ENCODE measurements around the gene CPE. TPM values are rescaled to one million over a fixed set of nuclear protein-coding genes. Genes with fewer than 3 reads are reported as not detected.

Gene CPE
- total RNA-seq, 1 experiment from 2014 or later, result 29.3 TPM

- ChIA-PET POLR2A (no interaction called here), CTCF (no interaction called here), RAD21 (ENCODE audit: low non-redundant PET in 1 of 2, low total read pairs in 2 of 2, uncharacterized antibody in 2 of 2, unreplicated experiment in 2 of 2) (no interaction called here)
- H3K9me2 ChIP-seq (ENCODE audit: insufficient read depth), result no peaks in the 10 kb centered on the region
- ATAC-seq (no peak), DNase-seq (ENCODE audit: low read depth, low spot score) (no peak)
- H3K4me3 ChIP-seq (replicated peaks in 1 of 2; ENCODE audit: low read depth in 1 of 2, low read length in 2 of 2), result no peak overlapping the region
- H3K27ac ChIP-seq (ENCODE audit: low read depth, low read length), result no peak overlapping the region
- no peaks in the 10 kb centered on the region for H3K36me3 ChIP-seq (ENCODE audit: control insufficient read depth in 1 of 2, insufficient read depth in 2 of 2, low read length in 2 of 2)
- no peaks in the 10 kb centered on the region for H3K79me2 ChIP-seq (ENCODE audit: insufficient read depth, low read length)
- H2AFZ ChIP-seq (ENCODE audit: low read depth, low read length, poor library complexity, severe bottlenecking), result no peak overlapping the region
- TF ChIP-seq TCF7L2 (IDR thresholded peaks at IDR 0.05; ENCODE audit: borderline replicate concordance, extremely low read depth, insufficient read depth, insufficient read length) (no peak), ZFX (IDR thresholded peaks at IDR 0.05) (no peak), FOSL1 (IDR thresholded peaks at IDR 0.05; ENCODE audit: low read depth) (no peak), SRF (IDR thresholded peaks at IDR 0.05; ENCODE audit: low read depth) (no peak), JUND (IDR thresholded peaks at IDR 0.05) (no peak), POLR2A (IDR thresholded peaks at IDR 0.05; ENCODE audit: borderline replicate concordance, extremely low read depth, insufficient read depth, insufficient read length) (no peak), ATF3 (IDR thresholded peaks at IDR 0.05) (no peak), CEBPB (IDR thresholded peaks at IDR 0.05; ENCODE audit: low read depth) (no peak), EGR1 (IDR thresholded peaks at IDR 0.05; ENCODE audit: low read depth) (no peak), YY1 (IDR thresholded peaks at IDR 0.05; ENCODE audit: extremely low read depth, insufficient replicate concordance, low read depth, low read length) (no peak), EZH2phosphoT487 (IDR thresholded peaks at IDR 0.05; ENCODE audit: borderline replicate concordance) (no peak), RAD21 (IDR thresholded peaks at IDR 0.05; ENCODE audit: low read depth) (no peak), EZH2 (IDR thresholded peaks at IDR 0.05) (no peak), POLR2AphosphoS5 (IDR thresholded peaks at IDR 0.05; ENCODE audit: low read depth, low read length) (no peak), SP1 (IDR thresholded peaks at IDR 0.05; ENCODE audit: low read depth) (no peak), ZNF274 (IDR thresholded peaks at IDR 0.05; ENCODE audit: low read depth, low read length) (no peak), ZBTB33 (IDR thresholded peaks at IDR 0.05; ENCODE audit: extremely low read depth, insufficient replicate concordance, low read length) (no peak)
- TF ChIP-seq, protein P1, sequence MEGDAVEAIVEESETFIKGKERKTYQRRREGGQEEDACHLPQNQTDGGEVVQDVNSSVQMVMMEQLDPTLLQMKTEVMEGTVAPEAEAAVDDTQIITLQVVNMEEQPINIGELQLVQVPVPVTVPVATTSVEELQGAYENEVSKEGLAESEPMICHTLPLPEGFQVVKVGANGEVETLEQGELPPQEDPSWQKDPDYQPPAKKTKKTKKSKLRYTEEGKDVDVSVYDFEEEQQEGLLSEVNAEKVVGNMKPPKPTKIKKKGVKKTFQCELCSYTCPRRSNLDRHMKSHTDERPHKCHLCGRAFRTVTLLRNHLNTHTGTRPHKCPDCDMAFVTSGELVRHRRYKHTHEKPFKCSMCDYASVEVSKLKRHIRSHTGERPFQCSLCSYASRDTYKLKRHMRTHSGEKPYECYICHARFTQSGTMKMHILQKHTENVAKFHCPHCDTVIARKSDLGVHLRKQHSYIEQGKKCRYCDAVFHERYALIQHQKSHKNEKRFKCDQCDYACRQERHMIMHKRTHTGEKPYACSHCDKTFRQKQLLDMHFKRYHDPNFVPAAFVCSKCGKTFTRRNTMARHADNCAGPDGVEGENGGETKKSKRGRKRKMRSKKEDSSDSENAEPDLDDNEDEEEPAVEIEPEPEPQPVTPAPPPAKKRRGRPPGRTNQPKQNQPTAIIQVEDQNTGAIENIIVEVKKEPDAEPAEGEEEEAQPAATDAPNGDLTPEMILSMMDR (IDR thresholded peaks at IDR 0.05 in 2 of 3, conservative IDR thresholded peaks at IDR 0.05 in 1 of 3; ENCODE audit: borderline replicate concordance in 1 of 3, insufficient read depth in 1 of 3, low read depth in 2 of 3, low read length in 2 of 3), result no peak
- TF ChIP-seq, protein P2, sequence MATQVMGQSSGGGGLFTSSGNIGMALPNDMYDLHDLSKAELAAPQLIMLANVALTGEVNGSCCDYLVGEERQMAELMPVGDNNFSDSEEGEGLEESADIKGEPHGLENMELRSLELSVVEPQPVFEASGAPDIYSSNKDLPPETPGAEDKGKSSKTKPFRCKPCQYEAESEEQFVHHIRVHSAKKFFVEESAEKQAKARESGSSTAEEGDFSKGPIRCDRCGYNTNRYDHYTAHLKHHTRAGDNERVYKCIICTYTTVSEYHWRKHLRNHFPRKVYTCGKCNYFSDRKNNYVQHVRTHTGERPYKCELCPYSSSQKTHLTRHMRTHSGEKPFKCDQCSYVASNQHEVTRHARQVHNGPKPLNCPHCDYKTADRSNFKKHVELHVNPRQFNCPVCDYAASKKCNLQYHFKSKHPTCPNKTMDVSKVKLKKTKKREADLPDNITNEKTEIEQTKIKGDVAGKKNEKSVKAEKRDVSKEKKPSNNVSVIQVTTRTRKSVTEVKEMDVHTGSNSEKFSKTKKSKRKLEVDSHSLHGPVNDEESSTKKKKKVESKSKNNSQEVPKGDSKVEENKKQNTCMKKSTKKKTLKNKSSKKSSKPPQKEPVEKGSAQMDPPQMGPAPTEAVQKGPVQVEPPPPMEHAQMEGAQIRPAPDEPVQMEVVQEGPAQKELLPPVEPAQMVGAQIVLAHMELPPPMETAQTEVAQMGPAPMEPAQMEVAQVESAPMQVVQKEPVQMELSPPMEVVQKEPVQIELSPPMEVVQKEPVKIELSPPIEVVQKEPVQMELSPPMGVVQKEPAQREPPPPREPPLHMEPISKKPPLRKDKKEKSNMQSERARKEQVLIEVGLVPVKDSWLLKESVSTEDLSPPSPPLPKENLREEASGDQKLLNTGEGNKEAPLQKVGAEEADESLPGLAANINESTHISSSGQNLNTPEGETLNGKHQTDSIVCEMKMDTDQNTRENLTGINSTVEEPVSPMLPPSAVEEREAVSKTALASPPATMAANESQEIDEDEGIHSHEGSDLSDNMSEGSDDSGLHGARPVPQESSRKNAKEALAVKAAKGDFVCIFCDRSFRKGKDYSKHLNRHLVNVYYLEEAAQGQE (IDR thresholded peaks at IDR 0.05; ENCODE audit: low read depth), result no peak
- H3K4me1 ChIP-seq (ENCODE audit: control insufficient read depth in 1 of 2, insufficient read depth in 2 of 2, low read length in 2 of 2), result no peaks in the 10 kb centered on the region
- intact Hi-C loops (cut with micrococcal nuclease), result no loop called here
- no TSS peak for BruUV-seq (replicated peaks)
- no peaks in the 10 kb centered on the region for H3K27me3 ChIP-seq (ENCODE audit: insufficient read depth, low read length)
- H3K9ac ChIP-seq (ENCODE audit: low read length), result no peak overlapping the region
- no peaks in the 10 kb centered on the region for H3K9me3 ChIP-seq (ENCODE audit: control insufficient read depth in 1 of 2, insufficient read depth in 1 of 2, low read depth in 1 of 2, low read length in 2 of 2)
- no peak overlapping the region for H3K4me2 ChIP-seq (ENCODE audit: low read length)
- no peaks in the 10 kb centered on the region for H4K20me1 ChIP-seq (ENCODE audit: insufficient read depth)
Observed at GRCh38 chr4:165410214-165410613, 31.4 kb downstream of the CPE start.

Data from HCT116 (cell line).